ENCODE measurements around the gene CAT.

DNA sequence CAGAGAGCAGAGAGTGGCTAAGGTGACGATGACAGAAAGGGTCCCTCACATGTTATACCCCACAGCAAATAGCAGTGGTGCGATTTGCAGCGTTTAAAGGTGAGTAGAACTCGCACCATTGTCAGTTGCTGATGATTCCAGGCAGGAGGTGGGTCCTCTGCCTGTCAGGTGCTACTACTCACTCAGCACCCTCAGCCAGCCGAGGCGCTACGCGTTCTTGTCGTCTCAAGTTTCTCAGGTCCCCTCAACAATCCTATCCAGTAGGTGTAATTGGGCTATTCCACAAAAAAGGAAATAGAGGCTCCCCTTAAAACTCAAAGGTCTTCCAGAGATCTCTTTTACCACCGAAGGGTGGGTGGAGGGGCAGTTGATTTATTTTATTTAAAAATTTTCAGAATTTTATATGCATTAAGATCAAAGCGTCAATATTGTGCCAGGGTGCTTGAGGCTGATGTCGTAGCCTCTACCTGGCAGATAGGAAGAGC is 56.5 kb downstream of the CAT start:
- TF ChIP-seq, protein P1, sequence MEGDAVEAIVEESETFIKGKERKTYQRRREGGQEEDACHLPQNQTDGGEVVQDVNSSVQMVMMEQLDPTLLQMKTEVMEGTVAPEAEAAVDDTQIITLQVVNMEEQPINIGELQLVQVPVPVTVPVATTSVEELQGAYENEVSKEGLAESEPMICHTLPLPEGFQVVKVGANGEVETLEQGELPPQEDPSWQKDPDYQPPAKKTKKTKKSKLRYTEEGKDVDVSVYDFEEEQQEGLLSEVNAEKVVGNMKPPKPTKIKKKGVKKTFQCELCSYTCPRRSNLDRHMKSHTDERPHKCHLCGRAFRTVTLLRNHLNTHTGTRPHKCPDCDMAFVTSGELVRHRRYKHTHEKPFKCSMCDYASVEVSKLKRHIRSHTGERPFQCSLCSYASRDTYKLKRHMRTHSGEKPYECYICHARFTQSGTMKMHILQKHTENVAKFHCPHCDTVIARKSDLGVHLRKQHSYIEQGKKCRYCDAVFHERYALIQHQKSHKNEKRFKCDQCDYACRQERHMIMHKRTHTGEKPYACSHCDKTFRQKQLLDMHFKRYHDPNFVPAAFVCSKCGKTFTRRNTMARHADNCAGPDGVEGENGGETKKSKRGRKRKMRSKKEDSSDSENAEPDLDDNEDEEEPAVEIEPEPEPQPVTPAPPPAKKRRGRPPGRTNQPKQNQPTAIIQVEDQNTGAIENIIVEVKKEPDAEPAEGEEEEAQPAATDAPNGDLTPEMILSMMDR (IDR thresholded peaks at IDR 0.05) = no peak
- TF ChIP-seq POLR2A (IDR thresholded peaks at IDR 0.05) = no peak

Measured in body of pancreas (tissue), 4 donors.